Stimulated activated memory B cell treated with anti-CD40 and anti-IgM and Interleukin-4, amounts not matched to agents 10 μg/mL and 1 μg/mL and 100 μg/mL, for 72 hours (primary cell): ENCODE data around the gene KCNN2.
A peak's percentile ranks its signal among the peaks of the same experiment; 100 is the strongest.
"Not testable (repeated sequence)": the region's sequence is repeated elsewhere in the genome, so short reads cannot be mapped to it uniquely, and the experiment has no call there.

Experiments
- ATAC-seq: fragments of 150-1000 bp; cut with Tn5 transposase; 2 replicates; pipeline ENCODE4 v1.10.0; 2021
- H3K27ac Mint-ChIP-seq: one replicate; pipeline ENCODE4 v1.8.0; 2022; ENCODE audit warnings: mild to moderate bottlenecking, mixed read lengths
- H3K27me3 Mint-ChIP-seq: one replicate; pipeline ENCODE4 v1.8.0; 2022; ENCODE audit warnings: mixed read lengths
- H3K36me3 Mint-ChIP-seq: one replicate; pipeline ENCODE4 v1.8.0; 2022; ENCODE audit warnings: mixed read lengths
- H3K4me1 Mint-ChIP-seq: one replicate; pipeline ENCODE4 v1.8.0; 2022; ENCODE audit warnings: mixed read lengths
- H3K4me3 Mint-ChIP-seq: one replicate; pipeline ENCODE4 v1.8.0; 2022; ENCODE audit warnings: mild to moderate bottlenecking, moderate library complexity, mixed read lengths
- H3K9me3 Mint-ChIP-seq: one replicate; pipeline ENCODE4 v1.8.0; 2022; ENCODE audit warnings: mixed read lengths

KCNN2 gene

GRCh38 chr5:114430532-114430931 lies 68.7 kb downstream of the KCNN2 start:
- H3K27me3 Mint-ChIP-seq = no peaks in the 10 kb centered on the region
- H3K36me3 Mint-ChIP-seq = no peaks in the 10 kb centered on the region
- H3K9me3 Mint-ChIP-seq = no peaks in the 10 kb centered on the region
- ATAC-seq = no peak
- no peak overlapping the region for H3K27ac Mint-ChIP-seq
- peaks cover 7% of the 10 kb centered on the region for H3K4me1 Mint-ChIP-seq
- H3K4me3 Mint-ChIP-seq = no peak overlapping the region

GRCh38 chr5:114432684-114433083 lies 70.8 kb downstream of the KCNN2 start:
- H3K9me3 Mint-ChIP-seq, H3K36me3 Mint-ChIP-seq, H3K27me3 Mint-ChIP-seq, H3K4me3 Mint-ChIP-seq, H3K27ac Mint-ChIP-seq, ATAC-seq, H3K4me1 Mint-ChIP-seq: not testable (repeated sequence)

- H3K4me3 Mint-ChIP-seq = no peak overlapping the region
- peaks cover 7% of the 10 kb centered on the region for H3K4me1 Mint-ChIP-seq
- H3K27ac Mint-ChIP-seq = no peak overlapping the region
- no peak for ATAC-seq
- H3K27me3 Mint-ChIP-seq = peaks cover 9% of the 10 kb centered on the region
- H3K36me3 Mint-ChIP-seq = no peaks in the 10 kb centered on the region
- H3K9me3 Mint-ChIP-seq = no peaks in the 10 kb centered on the region
Measured at GRCh38 chr5:114434396-114435219, 72.7 kb downstream of the KCNN2 start.

- ATAC-seq = no peak
- no peaks in the 10 kb centered on the region for H3K9me3 Mint-ChIP-seq
- H3K4me3 Mint-ChIP-seq = no peak overlapping the region
- no peak overlapping the region for H3K27ac Mint-ChIP-seq
- no peaks in the 10 kb centered on the region for H3K36me3 Mint-ChIP-seq
- H3K27me3 Mint-ChIP-seq = peaks cover 9% of the 10 kb centered on the region
- H3K4me1 Mint-ChIP-seq = peaks cover 7% of the 10 kb centered on the region
Measured at GRCh38 chr5:114435220-114435481, 73.3 kb downstream of the KCNN2 start.

GRCh38 chr5:114435885-114436299 lies 74.0 kb downstream of the KCNN2 start:
- Mint-ChIP-seq H3K27me3 (peaks cover 9% of the 10 kb centered on the region), H3K27ac (no peak overlapping the region), H3K4me3 (no peak overlapping the region), H3K4me1 (peaks cover 6% of the 10 kb centered on the region), H3K36me3 (no peaks in the 10 kb centered on the region), H3K9me3 (no peaks in the 10 kb centered on the region)
- no peak for ATAC-seq

GRCh38 chr5:114437936-114438335 lies 76.1 kb downstream of the KCNN2 start:
- H3K9me3 Mint-ChIP-seq = no peaks in the 10 kb centered on the region

GRCh38 chr5:114438471-114438870 lies 76.6 kb downstream of the KCNN2 start:
- Mint-ChIP-seq H3K27me3 (peaks cover 22% of the 10 kb centered on the region), H3K4me1 (no peaks in the 10 kb centered on the region), H3K9me3 (no peaks in the 10 kb centered on the region), H3K27ac (no peak overlapping the region), H3K36me3 (no peaks in the 10 kb centered on the region), H3K4me3 (no peak overlapping the region)
- ATAC-seq = no peak

More at GRCh38 chr5:114437936-114438335, 76.1 kb downstream of the KCNN2 start:
- Mint-ChIP-seq H3K27me3 (peaks cover 17% of the 10 kb centered on the region), H3K4me1 (no peaks in the 10 kb centered on the region), H3K36me3 (no peaks in the 10 kb centered on the region), H3K27ac (no peak overlapping the region), H3K4me3 (no peak overlapping the region)
- no peak for ATAC-seq

GRCh38 chr5:114447084-114447773 lies 85.4 kb downstream of the KCNN2 start:
- Mint-ChIP-seq H3K4me3 (no peak overlapping the region), H3K36me3 (no peaks in the 10 kb centered on the region), H3K9me3 (no peaks in the 10 kb centered on the region), H3K4me1 (peaks cover 9% of the 10 kb centered on the region), H3K27me3 (peaks cover 30% of the 10 kb centered on the region), H3K27ac (no peak overlapping the region)
- no peak for ATAC-seq

- Mint-ChIP-seq H3K27me3 (peaks cover 18% of the 10 kb centered on the region), H3K36me3 (no peaks in the 10 kb centered on the region), H3K4me1 (peaks cover 9% of the 10 kb centered on the region), H3K4me3 (no peak overlapping the region), H3K27ac (no peak overlapping the region), H3K9me3 (no peaks in the 10 kb centered on the region)
- ATAC-seq = no peak
Measured at GRCh38 chr5:114448481-114448880, 86.6 kb downstream of the KCNN2 start.

GRCh38 chr5:114449860-114450421 lies 88.1 kb downstream of the KCNN2 start:
- H3K4me1 Mint-ChIP-seq = peaks cover 9% of the 10 kb centered on the region
- H3K9me3 Mint-ChIP-seq = no peaks in the 10 kb centered on the region
- H3K27me3 Mint-ChIP-seq = peaks cover 18% of the 10 kb centered on the region
- peak; percentile 94 for ATAC-seq
- H3K27ac Mint-ChIP-seq = no peak overlapping the region
- no peaks in the 10 kb centered on the region for H3K36me3 Mint-ChIP-seq
- no peak overlapping the region for H3K4me3 Mint-ChIP-seq

- no peaks in the 10 kb centered on the region for H3K36me3 Mint-ChIP-seq
- no peak overlapping the region for H3K4me3 Mint-ChIP-seq
- H3K27ac Mint-ChIP-seq = no peak overlapping the region
- no peaks in the 10 kb centered on the region for H3K9me3 Mint-ChIP-seq
- peaks cover 18% of the 10 kb centered on the region for H3K27me3 Mint-ChIP-seq
- peaks cover 9% of the 10 kb centered on the region for H3K4me1 Mint-ChIP-seq
- no peak for ATAC-seq
Measured at GRCh38 chr5:114450437-114450836, 88.6 kb downstream of the KCNN2 start.

- Mint-ChIP-seq H3K4me1 (no peaks in the 10 kb centered on the region), H3K4me3 (no peak overlapping the region), H3K36me3 (no peaks in the 10 kb centered on the region), H3K9me3 (no peaks in the 10 kb centered on the region), H3K27me3 (peaks cover 9% of the 10 kb centered on the region), H3K27ac (no peak overlapping the region)
- no peak for ATAC-seq
Measured at GRCh38 chr5:114458726-114459125, 96.9 kb downstream of the KCNN2 start.

GRCh38 chr5:114467171-114467570 lies 105.3 kb downstream of the KCNN2 start:
- Mint-ChIP-seq H3K9me3 (no peaks in the 10 kb centered on the region), H3K27me3 (no peaks in the 10 kb centered on the region), H3K4me1 (no peaks in the 10 kb centered on the region)

GRCh38 chr5:114467729-114468128 lies 105.9 kb downstream of the KCNN2 start:
- Mint-ChIP-seq H3K9me3 (no peaks in the 10 kb centered on the region), H3K4me3 (no peak overlapping the region), H3K27me3 (no peaks in the 10 kb centered on the region), H3K4me1 (no peaks in the 10 kb centered on the region), H3K27ac (no peak overlapping the region), H3K36me3 (no peaks in the 10 kb centered on the region)
- no peak for ATAC-seq

More at GRCh38 chr5:114467171-114467570, 105.3 kb downstream of the KCNN2 start:
- no peaks in the 10 kb centered on the region for H3K36me3 Mint-ChIP-seq
- H3K4me3 Mint-ChIP-seq = no peak overlapping the region
- H3K27ac Mint-ChIP-seq = no peak overlapping the region
- ATAC-seq = no peak

- Mint-ChIP-seq H3K27me3 (no peaks in the 10 kb centered on the region), H3K4me1 (no peaks in the 10 kb centered on the region), H3K27ac (no peak overlapping the region), H3K9me3 (no peaks in the 10 kb centered on the region), H3K4me3 (no peak overlapping the region), H3K36me3 (no peaks in the 10 kb centered on the region)
- ATAC-seq = no peak
Measured at GRCh38 chr5:114469372-114469771, 107.5 kb downstream of the KCNN2 start.

GRCh38 chr5:114471529-114471928 lies 109.7 kb downstream of the KCNN2 start:
- Mint-ChIP-seq H3K36me3 (no peaks in the 10 kb centered on the region), H3K4me1 (no peaks in the 10 kb centered on the region), H3K9me3 (no peaks in the 10 kb centered on the region), H3K27ac (no peak overlapping the region), H3K27me3 (no peaks in the 10 kb centered on the region), H3K4me3 (no peak overlapping the region)
- ATAC-seq = no peak
